GM21447 (cell line): ENCODE results near the gene RERE.

ENCODE experiments used
- ATAC-seq: cut with Tn5 transposase; IDR thresholded peaks from one replicate; pipeline ENCODE4 v1.9.1; 2021; ENCODE audit not compliant: unreplicated experiment

The RERE gene

GRCh38 chr1:8670371-8670818, 147.0 kb downstream of the RERE start:
- ATAC-seq, result no peak

DNA sequence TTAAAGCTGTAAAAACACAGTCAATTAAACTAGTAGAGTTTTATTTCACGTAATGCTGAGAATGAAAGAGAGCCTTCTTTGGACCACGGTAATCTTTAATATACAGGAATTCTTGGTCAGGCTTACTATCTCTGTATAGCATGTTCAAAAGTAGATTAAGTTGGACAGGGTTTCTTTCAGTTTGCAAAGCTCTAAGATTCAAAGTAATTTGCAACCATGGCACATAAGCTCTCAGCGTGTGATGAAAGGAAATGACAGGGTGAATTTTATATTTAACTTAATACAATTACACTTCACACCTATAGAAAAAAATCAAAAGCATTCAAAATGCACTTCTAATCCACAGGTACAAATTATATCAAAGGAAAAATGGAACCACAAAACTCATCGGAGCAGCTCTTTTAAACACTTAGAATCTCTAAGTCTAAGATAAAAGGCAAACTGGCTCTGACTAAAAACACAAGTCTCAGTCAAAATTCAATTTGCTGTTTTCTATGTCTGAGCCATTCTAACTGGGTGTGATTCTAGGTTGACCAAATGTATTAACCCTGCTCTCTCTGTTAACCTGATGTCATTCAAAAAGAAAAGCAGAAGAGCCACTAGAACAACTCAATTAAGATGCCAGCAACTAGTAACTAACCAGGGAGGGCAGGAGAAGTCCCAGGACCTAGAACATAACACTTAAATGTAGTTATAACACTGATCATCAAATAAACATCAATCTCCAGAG, 147.7 kb downstream of the RERE start:
- no peak for ATAC-seq

DNA sequence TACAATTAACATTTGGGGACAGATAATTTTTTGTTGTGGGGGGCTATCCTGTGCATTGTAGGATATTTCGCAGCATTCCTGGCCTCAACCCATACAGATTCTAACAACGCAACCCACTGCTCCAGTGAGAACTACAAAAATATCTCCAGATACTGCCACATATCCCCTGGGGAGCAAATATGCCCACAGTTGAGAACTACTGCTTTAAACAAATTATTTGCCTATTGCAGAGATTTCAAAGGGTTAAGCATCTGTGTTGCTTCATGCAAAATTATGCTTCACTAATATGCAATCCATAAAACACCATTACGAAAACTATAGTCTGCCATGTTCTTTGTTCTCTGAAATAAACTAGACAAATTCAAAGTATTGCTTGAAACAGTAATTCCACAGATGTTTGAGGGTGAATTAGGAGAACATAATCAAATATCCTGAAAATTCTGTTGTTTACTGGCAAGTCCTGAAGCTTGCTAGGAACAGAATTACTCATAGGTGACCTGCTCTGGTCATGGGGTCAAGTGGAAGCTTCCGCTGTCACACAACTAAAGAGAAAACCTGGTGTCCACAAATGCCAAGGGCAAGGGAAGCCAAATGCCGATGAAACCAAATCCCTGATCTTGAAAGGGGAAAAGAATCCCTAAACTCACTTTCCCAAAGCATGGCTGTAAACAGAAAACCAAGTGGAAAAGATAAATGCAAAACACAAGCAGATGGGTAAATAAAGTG, 149.4 kb downstream of the RERE start:
- ATAC-seq, result no peak

- no peak for ATAC-seq
These were observed 150.9 kb downstream of the RERE start for GRCh38 chr1:8666389-8667167.

GRCh38 chr1:8665833-8666232, 151.6 kb downstream of the RERE start:
- no peak for ATAC-seq

GRCh38 chr1:8664887-8665286, 152.6 kb downstream of the RERE start:
- ATAC-seq, result no peak

DNA sequence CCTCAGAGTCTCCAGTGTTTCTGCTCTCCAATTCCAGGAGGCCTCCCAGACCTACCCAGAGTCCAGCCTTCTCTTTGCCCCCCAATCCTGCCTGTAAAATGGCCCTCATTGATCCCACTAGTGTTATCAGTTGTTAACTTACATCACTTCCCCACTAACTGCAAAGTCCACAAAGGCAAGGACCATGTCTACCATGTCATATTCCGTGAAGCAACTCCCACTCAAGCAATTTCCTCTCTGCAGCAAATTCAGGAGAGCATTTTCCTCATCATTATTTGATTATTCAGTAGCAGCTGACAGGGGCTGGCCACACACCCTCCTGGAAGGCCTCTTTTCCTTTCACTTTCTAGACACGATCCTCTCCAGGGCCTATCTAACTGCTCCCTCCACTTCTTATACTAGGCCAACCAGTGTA, 153.5 kb downstream of the RERE start:
- ATAC-seq, result no peak

DNA sequence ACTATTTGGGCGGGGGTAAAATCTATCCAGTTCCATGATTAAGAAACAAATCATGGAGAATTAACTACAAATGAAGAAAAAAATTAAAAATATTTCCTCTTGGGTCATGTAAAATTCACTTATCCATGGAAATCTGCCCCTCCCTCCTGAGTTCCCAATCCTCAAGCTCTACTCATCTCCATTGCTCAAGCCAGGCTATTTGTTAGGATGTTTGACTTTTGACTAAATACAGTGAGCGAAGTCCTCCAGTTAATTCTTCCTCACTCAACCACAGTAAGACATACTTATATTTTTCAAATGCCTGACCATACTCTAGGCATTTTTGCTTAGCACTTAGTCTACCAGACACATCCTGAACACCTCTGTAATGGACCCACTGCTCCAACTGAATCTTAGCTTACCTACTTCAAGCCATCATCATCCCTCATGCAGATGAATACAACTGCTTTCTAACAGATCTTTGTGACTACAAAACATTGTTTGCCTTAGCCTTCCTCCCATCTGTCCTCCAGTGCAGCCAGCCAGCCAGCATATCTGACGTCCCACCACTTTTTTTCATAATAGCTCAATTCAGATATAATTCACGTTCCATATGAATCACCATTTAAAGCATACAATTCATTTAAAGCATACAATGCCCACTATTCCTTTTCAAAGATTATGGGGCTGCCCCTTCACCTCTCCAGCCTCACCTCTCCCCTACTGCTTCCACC, 154.2 kb downstream of the RERE start:
- ATAC-seq, result no peak

GRCh38 chr1:8662380-8663072, 154.9 kb downstream of the RERE start:
- ATAC-seq, result no peak

DNA sequence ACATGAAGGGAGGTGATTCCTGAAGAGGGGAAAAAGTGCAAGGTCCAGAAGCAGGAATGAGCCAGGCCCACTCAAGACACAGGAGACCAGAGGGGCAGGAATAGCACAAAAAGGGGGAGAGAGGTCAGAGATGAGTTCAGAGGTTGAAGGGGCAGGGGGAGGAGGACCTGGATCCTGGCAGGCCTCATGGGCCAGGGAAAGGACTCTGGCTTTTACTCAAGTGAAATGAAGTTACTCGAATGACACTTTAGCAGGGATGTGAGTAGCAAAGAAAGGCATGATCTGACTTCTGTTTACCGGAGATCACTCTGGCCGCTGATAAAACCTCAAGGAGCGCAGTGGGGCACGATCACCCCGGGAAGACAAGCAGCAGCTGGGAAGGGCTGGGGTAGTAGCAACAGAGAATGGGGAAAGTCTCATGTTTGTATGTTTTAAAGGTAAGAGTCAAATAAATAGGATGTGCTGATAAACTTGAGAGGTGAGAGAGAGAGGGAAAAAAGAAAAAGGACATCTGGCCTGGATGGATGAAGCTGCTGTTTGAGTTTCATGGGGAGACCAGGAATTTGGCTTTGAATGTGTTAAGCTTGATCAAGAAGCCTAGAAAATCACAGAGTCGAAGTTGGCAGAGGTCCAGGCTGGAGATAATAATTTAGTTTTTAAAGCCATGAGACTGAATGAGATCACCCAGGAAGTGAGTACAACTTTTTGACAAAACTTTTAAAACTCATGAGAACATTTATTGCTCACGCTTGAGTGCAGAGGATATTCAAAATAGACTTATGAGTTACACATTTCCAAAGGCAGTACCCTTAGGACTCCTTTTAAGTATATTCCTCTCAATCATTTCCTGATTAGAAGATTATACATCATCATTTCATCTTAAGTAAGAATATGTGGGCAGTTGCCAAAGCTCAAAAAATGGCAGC, 156.0 kb downstream of the RERE start:
- ATAC-seq, result peak; percentile 39

DNA sequence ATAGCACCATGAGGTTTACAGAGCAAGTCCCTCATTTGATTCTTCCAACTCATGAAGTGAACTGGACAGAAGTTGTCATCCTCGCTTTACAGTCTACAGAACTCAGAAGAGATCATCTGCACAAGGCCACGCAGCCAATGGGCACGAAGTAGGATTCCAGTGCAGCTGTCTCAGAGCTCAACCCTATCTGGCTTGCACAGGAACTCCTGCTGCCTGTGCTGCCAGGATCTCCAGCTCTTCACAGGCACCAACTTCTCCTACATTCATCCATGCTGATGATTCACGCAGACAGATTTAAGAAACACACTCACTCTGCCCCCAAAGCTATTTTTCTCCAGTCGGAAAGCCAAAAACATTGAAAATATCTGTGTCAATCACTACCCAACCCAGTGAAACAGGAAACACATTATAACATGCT, 157.0 kb downstream of the RERE start:
- no peak for ATAC-seq

DNA sequence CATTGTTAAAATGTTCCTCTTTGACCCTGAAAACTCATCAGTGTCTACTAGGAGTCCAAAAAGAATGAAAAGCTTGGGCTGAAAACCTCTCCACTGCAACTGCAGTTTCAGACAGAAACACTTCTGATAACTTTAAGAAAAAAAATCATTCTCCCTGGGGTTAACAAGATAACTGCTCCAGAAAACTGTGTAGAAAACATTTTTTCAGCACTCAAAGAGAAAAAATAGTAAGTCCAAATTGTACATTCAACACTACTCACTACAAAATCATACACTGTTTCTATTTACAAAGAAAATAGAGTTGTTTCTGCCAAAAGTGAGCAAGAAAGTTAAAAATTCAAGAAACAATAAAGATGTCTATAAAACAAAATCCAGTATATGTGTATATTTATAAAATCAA, 157.8 kb downstream of the RERE start:
- ATAC-seq, result no peak

- no peak for ATAC-seq
These were observed 163.6 kb downstream of the RERE start for GRCh38 chr1:8653878-8654277.

GRCh38 chr1:8652467-8653046, 164.9 kb downstream of the RERE start:
- no peak for ATAC-seq

GRCh38 chr1:8651962-8652361, 165.5 kb downstream of the RERE start:
- no peak for ATAC-seq

DNA sequence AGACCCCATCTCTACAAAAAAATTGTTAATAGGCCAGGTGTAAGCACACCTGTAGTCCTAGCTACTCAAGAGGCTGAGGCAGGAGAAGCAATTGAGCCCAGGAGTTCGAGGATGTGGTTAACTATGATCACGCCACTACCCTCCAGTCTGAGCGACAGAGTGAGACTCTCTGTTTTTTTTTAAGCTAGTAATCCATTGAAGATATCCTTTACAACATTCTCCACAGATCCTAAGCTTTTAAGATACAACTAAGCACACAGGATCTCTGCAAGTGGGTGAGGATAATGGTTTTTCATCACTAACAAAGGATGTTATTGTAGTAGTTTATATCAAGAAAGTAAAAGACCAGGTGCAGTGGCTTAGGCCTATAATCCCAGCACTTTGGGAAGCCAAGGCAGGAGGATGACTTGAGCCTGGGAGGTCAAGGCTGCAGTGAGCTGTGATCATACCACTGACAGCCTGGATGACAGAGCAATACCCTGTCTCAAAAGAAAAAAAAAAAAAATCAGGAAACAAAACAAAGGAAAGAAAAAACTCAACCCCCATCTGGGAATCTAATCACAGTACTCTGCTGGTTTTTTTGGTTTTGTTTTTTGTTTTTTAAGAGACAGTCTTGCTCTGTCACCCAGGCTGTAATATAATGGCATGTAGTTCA, 166.1 kb downstream of the RERE start:
- ATAC-seq, result no peak

GRCh38 chr1:8649875-8650274, 167.6 kb downstream of the RERE start:
- no peak for ATAC-seq

DNA sequence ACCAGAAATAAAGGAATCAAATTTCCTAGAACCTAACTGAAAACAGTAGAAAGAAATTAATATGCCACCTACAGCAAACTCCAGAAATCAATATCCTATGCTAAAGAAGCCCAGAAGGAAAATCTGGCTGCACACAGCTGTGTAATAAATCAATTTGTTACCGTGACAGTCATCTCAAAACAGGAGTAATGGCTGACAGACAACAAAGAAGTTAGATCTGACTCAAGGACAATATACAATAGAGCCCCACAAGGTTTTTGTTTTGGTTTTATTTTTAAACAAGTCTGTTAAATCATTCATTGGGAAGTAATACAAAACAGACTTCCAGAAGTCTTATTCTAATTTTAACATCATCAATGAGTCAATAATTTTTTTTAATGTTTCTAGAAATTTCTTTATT, 168.4 kb downstream of the RERE start:
- ATAC-seq, result peak; percentile 42

DNA sequence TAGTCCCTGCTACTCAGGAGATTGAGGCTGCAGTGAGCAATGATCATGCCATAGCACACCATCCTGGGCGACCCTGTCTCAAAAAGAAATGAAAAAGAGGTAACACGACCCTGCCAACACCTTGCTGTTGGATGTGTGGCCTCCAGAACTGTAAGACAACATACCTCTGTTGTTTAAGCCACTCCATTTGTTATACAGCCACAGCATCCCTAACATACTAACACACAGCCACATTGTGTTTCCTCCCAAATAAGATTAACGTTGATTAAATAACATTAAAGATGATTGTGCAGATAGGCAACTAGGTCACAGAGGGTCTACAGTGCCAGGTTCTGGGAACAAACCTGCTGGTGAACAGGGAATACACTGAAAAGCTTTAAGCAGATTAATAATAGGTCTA, 170.4 kb downstream of the RERE start:
- ATAC-seq, result no peak
